Lower leg skin (tissue), 4 donors: Measurements from ENCODE around the gene ADGRA1. TPM values are rescaled to one million over a fixed set of nuclear protein-coding genes. Genes with fewer than 3 reads are reported as not detected.

Experiments
- DNase-seq, 2 donors: peaks; one replicate each; pipeline ENCODE4 v3.0.0-alpha.2; 2019; ENCODE audit warnings: low spot score in 2 of 2
- H3K4me3 ChIP-seq: fragments of 200-600 bp; sonication (generic); 2 replicates; pipeline ENCODE4 v1.5.1; 2017; ENCODE audit warnings: mild to moderate bottlenecking, low read depth; ENCODE audit not compliant: poor library complexity, severe bottlenecking
- POLR2A ChIP-seq, 2 donors: fragments of 450-650 bp; IDR thresholded peaks; one replicate each; pipeline ENCODE4 v1.6.1; 2016 to 2017; ENCODE audit warnings: antibody characterized with exemption in 2 of 2, mild to moderate bottlenecking in 1 of 2, moderate library complexity in 1 of 2
- whole genome bisulfite sequencing, 2 donors: methylation state at CpG; one replicate each; pipeline ENCODE4 v1.1.5; 2018; 5-methylcytosine and 5-hydroxymethylcytosine counted together
- intact Hi-C: fragments of 100-400 bp; cut with DNase I; formaldehyde crosslinking; loops from one replicate; pipeline ENCODE4 v1.15.0; 2023; ENCODE audit warnings: low total_unique reads
- total RNA-seq, 4 donors: library from RNA; depleted of rRNA; stranded (reverse); fragments of >200 nt; gene quantifications; one replicate each; pipeline ENCODE4 v1.1.0, GENCODE V29; 2016
- TF ChIP-seq, protein P1 (sequence below), 3 donors: fragments of 450-650 bp; IDR thresholded peaks; one replicate each; pipeline ENCODE4 v1.5.1; 2016; ENCODE audit warnings: antibody characterized with exemption in 3 of 3, mild to moderate bottlenecking in 3 of 3, moderate library complexity in 2 of 3

ADGRA1 gene
- total RNA-seq, 4 donors from 2014 or later, result not detected

DNA sequence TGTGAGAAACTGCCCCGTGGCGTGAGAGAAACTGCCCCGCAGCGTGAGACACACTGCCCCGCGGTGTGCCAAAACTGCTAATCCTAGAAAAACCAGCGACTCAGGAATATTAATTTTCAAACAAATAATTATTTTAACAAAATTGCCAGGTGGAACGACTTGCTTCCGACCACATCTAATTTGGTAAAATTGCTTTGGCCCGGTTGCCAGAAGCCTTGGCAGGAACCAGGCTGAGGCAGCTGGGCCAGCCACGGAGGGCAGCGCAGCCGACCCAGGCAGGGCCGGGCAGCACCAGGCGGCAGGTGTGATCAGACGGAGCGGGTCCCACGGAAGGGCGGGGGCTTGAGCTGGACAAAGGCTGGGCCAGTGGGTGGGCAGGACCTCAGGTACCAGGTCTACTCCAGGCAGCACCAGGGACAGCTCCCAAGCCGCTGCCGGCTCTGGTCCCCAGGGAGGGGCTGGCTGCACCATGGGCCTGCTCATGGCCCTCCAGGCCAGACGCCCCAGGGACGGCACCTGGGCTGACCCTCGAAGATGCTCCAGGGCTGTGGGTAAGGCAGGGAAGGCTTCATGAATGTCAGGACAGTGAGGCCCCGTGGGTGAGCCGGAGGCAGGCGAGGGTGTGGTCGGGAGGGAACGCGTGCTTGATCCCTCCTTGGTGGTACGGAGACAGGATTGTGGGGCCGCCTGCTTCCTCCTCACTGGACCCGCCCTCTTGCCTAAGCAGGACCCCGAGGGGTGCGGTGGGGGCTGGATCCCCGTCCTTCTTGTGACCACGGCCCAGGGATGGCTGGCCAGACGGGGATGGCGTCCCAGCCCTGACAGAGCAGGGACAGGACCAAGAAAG is 7.7 kb upstream of the ADGRA1 start:
- 57 to 60% methylated on average over 37 of the region's 39 CpGs for WGBS, 2 donors
- intact Hi-C loops, result no loop called here
- DNase-seq, result no peak
- TF ChIP-seq POLR2A (IDR thresholded peaks at IDR 0.05), result no peak
- TF ChIP-seq, protein P1, sequence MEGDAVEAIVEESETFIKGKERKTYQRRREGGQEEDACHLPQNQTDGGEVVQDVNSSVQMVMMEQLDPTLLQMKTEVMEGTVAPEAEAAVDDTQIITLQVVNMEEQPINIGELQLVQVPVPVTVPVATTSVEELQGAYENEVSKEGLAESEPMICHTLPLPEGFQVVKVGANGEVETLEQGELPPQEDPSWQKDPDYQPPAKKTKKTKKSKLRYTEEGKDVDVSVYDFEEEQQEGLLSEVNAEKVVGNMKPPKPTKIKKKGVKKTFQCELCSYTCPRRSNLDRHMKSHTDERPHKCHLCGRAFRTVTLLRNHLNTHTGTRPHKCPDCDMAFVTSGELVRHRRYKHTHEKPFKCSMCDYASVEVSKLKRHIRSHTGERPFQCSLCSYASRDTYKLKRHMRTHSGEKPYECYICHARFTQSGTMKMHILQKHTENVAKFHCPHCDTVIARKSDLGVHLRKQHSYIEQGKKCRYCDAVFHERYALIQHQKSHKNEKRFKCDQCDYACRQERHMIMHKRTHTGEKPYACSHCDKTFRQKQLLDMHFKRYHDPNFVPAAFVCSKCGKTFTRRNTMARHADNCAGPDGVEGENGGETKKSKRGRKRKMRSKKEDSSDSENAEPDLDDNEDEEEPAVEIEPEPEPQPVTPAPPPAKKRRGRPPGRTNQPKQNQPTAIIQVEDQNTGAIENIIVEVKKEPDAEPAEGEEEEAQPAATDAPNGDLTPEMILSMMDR (IDR thresholded peaks at IDR 0.05), result no peak
- H3K4me3 ChIP-seq, result no peak overlapping the region

DNA sequence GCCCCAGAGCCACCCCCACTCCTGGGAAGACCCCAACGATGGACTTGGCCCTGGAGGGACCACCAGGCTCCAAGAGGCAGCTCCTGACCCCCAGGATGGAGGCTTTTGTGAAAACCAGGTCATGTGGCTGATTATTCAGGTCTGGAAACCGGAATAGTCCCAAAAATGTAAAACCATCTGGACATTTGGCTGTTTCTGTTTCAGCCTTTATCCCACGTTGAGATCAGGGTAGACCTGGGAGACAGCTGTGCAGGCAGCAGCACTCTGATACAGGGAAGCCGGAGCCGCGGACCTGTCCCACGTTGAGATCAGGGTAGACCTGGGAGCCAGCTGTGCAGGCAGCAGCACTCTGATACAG is 7.1 kb upstream of the ADGRA1 start:
- intact Hi-C loops, result no loop called here
- 66 to 74% methylated on average over 6 to 7 of the region's 7 CpGs for WGBS, 2 donors
- no peak for DNase-seq
- TF ChIP-seq, protein P1 (IDR thresholded peaks at IDR 0.05), result no peak
- TF ChIP-seq POLR2A (IDR thresholded peaks at IDR 0.05), result no peak
- no peak overlapping the region for H3K4me3 ChIP-seq

DNA sequence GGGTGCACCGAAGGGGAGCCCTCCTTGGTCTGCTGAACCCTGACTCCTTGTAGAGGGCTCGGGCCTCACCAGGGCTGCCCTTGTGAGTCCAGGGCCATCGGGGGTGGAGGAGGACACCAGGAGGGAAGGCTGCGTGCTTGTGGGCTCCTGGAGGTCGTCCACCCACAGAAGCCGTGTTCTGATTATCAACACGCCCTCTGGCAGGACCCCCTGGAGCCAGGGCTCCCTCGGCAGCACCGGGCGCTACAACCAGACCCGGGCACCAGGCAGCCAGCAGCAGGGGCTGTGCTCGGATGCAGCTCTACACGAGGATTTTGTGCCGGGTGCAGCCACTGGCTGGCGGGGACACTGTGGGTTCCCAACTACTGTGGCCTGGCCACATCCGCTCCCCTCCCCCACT is 6.1 kb upstream of the ADGRA1 start:
- no peak for DNase-seq
- intact Hi-C loops, result no loop called here
- 76 to 86% methylated on average over 6 to 12 of the region's 16 CpGs for WGBS, 2 donors
- H3K4me3 ChIP-seq, result no peak overlapping the region
- TF ChIP-seq, protein P1 (IDR thresholded peaks at IDR 0.05), result no peak
- TF ChIP-seq POLR2A (IDR thresholded peaks at IDR 0.05), result no peak

DNA sequence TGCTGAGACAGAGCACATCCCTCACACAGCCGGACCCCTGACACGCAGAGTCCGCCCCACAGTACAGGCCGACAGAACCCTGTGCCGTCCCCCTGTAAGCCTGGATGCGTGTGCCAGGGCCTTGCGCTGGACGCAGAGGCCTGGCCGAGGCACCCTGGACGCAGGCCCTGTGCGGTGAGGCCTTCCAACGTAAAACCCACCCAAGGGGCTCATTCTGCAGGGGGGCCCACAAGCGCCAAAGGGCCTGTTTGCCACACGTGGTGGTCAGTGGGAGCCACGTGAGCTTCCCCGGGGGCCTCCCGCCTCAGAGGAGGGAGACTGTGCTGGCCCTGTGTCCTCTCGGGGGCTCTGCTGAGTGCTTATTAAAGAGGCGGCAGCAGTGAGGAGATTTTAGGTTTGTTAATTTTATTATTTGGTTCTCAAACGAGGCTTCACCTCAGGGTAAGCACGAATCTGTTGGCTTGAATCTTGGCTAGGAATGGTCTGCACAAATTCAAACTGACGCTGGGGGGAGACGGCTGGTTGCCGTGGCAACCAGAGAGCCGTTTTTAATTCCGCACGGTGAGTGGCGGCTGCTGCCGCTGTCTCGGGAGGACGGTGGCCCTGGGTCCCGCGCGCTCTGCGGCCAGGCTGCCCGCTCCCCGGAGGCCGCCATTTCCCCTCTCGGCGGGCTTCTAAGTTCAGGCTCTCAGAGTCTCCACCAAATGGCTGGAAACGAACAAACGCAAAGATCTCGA is 4.9 kb upstream of the ADGRA1 start:
- intact Hi-C loops, result no loop called here

DNA sequence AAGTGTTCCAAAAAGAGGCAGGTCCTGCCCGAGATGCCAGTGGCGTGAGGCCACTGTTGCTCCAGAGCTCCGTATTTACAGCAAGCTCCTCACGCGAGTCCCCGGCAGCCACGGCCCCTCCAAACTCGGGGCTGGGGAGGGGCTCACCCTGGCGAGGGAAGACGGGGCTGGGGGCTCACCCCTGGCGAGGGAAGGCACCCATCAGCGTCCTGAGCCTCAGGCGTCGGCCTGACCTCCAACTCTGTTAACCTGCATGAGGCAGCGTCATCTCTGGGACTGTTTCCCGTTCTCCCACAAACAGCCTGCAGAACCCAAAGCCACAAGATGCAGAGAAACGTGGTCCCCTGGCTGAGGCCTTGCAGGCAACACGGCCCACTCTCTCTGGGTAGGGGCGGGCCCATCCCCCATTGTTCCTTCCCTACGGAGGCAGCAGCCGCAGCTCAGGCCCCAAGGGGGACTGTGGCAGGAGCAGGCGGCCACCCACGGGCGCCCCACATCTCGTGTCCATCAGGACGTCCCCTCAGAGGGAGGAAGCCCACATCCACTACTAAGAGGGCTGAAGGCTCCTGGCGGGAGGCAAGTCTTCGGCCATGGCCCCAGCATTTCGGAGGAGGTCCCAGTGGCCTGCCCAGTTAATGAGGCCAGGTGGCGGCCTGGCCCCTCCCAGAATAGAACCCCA is 4.2 kb upstream of the ADGRA1 start:
- intact Hi-C loops, result no loop called here
- no peak for TF ChIP-seq POLR2A (IDR thresholded peaks at IDR 0.05)
- TF ChIP-seq, protein P1 (IDR thresholded peaks at IDR 0.05), result no peak
- WGBS, 2 donors, result 64 to 67% methylated on average over 27 to 29 of the region's 30 CpGs
- DNase-seq, result no peak
- H3K4me3 ChIP-seq, result no peak overlapping the region

More for the DNA sequence above, 4.9 kb upstream of the ADGRA1 start:
- no peak for TF ChIP-seq POLR2A (IDR thresholded peaks at IDR 0.05)
- TF ChIP-seq, protein P1 (IDR thresholded peaks at IDR 0.05), result no peak
- DNase-seq, result no peak
- no peak overlapping the region for H3K4me3 ChIP-seq
- WGBS, 2 donors, result 60 to 63% methylated on average over 35 to 43 of the region's 43 CpGs
